ENCODE data around the gene PKIG.
"Not testable (repeated sequence)": the region's sequence is repeated elsewhere in the genome, so short reads cannot be mapped to it uniquely, and the experiment has no call there.

The PKIG gene

DNA sequence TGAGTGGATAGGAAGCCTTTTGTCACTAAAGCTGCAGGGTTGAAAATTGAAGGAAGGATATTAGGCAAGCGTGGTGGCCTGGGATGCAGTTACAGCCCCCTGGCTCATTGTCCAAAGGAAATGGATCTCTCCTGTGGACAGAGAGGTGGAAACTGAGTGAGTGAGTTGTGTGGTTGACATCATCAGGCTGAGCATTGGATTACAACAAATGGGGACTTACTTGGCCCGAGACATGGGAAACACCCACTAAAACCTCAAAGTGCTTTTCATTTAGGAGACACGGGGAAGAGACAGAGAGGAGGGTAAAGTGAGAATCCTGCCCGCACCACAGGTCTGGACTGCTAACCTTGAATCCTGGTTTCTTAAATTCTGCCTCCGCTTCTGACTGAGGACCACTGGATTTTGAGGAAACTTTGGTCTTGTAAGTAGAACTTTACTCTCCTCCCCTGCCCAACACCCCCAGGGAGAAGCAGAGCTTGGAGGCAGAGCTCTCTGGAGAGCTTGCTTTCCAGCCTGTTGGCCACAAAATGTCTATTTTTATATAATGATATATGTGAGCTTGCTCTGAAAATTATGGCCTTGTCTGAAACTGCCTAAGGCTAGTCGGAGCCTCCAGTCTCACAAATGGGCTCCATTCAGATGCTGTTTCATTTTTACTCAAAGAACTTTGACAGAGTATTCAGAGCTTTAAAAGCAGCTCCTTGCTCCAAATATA, at the start of gene PKIG:
Gene PKIG (plus strand): TSS at position 269 of the 715 bp plus-strand sequence. CDS start 31,978 bp downstream, outside the sequence.
- no peak for DNase-seq

DNA sequence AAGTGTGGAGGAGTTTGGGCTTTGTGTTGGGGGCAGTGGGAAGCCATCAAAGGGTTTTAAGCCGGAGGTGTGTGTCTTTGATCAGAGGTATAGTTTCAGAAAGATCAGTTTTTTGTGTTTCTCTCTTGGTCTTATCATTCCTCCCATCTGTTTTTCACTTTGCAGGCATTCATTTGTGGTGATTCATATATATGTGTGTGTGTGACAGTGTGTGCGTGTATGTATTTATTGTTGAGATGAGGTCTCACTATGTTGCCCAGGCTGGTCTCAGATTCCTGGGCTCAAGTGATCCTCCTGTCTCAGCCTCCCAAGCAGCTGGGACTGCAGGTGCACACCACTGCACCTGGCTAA, 49.4 kb upstream of the PKIG start:
- DNase-seq = no peak

DNA sequence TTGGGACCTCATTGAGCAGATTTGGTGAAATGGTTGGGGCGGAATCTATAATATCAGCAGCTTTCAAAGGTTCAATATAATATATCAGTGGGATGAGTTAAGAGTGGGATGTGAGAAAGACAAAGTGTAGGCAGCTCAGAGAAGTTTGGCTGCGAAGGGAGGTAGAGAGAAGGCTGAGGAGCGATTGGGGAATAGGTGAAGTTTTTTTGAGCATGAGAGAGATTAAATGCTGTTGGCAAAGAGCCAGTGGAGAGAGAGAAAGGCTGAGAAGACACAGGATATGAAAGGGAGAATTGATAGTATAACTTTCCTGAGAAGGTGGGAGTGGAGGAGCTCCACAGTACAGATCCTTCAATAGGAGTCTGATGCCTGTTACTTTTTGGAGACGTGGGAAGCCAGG, 48.5 kb upstream of the PKIG start:
- DNase-seq = no peak

DNA sequence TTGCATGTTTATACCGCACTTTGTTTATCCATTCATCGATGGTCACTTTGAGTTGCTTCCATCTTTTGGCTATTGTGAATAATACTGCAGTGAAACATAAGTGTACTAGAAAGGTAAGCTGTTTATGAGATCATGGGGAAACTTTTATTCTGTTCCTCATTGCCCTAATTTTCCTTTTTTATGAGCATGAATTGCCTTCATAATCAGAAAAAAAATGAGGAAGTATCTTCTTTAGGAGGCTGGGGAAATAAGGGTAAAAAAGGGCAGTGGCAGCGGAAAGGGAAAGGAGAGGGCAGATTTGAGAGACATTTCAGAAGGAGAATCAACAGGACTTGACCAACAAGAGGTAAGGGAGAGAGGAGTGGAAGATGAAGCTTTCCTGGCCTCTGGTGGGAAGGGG, 46.2 kb upstream of the PKIG start:
- no peak for DNase-seq

- DNase-seq = no peak
Observed at GRCh38 chr20:44537993-44538392, 44.4 kb upstream of the PKIG start.

DNA sequence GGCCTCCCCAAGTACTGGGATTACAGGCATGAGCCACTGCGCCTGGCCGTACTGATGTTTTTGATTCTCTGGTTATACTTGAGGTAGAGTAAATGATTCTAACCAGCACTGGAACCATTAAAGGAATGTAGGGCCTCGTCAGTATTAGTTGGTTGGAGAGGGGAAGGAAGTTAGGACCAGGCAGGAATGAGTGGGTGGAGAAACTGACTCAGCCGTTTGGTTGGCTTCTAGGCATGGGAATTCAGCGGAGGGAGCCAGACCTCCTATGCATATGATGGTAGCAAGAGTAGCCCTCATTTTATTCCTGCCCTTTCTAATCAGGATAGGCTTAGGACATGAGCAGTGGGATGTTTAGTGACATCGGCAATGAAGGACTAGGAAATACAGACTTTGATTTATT, 41.5 kb upstream of the PKIG start:
- DNase-seq = no peak

- no peak for DNase-seq
Observed at GRCh38 chr20:44541992-44542391, 40.4 kb upstream of the PKIG start.

- DNase-seq = no peak
Observed at GRCh38 chr20:44542890-44543289, 39.5 kb upstream of the PKIG start.

GRCh38 chr20:44543358-44543757, 39.0 kb upstream of the PKIG start:
- no peak for DNase-seq

DNA sequence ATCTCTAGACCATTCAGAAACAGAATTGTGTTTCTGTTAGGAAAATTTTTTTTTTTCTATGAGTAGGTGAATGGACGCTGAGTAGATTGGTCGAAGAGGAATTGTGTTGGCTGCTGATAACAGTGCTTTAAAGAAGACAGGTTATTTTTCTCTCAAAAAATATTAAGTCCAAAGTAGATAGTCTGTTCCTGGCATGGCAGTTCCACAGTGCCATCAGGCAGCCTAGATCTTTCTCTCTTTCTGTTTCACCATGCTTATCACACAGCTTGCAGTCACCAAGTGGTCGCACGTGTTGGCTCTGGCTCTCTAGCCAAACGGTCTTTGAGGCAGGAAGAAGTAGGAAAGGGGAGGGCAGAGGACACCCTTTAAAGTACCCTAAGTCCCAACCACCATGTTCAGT, 38.1 kb upstream of the PKIG start:
- no peak for DNase-seq

- no peak for DNase-seq
Observed at GRCh38 chr20:44547419-44547818, 35.0 kb upstream of the PKIG start.

DNA sequence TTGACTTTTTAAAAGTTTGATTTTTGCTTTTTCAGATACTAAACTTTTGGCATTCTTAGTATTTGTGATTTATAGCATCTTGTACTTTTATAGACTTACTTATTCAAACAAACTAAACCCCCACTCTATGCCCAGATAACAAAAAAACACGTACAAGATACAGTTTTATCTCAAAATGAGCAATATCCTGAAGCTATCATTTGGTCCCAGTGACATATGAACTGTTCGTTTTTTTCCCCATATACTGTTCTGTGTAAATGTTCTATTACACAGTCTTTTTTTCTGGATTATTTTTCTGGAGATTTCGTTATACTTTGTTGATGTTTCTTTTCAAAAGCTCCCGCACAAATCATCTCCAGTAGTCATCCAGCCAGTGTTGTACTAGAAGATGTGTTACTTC, 33.3 kb upstream of the PKIG start:
- no peak for DNase-seq

DNA sequence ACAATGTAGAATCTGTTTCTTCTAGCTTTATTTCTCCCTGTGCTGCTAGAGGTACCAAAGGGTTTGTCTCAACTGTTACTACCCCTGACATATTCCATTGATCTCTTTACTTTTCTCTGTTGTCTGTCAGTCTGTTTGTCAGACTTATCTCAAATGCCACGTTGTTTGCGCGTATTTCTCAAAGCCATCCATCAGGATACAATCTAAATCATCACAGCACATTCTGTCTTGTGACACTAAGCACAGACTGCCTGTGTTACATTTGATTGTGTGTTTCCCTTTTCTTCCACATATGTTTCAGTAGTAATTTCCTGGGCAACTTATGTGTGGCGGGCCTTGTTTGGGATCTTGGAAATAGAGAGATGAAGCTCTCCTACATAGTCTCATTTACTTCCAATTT, 30.3 kb upstream of the PKIG start:
- DNase-seq = no peak

DNA sequence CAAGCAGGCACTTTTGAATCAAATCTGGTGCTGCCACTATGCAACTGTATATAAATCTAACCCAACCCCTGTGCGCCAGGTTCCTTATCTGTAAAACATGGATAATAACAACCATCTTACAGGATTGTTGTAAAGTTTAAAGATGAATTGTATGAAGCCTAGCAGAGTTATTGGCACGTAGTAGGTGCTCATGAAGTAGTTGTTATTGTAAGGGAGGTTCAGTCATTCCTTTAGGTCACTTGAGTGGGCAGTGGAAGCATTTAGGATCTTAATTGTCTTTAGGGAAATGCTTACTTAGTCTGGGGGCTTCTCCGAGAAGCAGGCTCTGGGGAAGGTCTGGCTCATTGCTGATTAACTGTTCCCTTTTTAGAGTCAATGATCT, 29.8 kb upstream of the PKIG start:
- no peak for DNase-seq

DNA sequence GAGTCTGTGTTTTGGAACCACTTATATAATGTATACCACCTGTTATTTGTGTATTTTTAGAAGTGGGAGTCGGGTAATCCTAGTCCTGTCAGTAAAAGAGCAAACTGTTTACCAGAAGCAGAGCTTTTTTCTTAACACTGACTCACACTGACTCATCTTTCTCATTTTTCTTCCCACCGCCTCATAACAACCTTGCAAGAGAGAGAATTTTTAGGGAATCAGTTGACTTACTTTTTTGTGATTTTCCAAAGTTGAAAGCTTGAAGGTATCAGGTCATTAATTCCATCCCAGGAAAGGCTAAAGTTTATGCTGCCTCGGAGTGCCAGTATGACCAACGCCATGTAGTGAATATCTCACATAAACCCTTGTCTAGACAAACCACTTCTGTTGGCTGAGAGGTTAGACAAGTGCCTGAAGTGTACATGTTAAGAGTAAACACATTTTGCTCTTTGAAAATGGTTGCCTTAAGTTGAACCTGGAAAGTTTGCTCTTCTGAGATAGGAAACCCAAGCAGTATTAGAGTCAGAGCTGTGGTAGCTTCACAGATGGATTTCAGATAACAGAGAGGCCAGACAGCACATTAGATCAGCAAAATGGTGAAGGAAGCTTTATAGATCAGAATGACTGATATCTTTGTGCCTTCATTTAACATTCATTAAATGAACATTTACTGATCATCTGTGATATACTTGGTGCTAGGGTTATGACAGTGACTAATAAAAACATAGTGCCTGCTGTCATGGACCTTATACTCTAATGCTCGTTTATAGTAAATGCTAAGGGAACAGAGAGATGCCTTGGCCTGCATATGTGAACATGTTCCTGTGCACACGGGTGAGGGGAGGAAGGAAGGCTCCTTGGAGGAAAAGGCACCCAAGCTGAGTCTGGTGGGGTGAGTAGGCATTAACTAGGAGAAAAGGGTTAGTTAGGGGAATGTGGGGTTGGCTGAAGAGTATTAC, 29.1 kb upstream of the PKIG start:
- DNase-seq = no peak

GRCh38 chr20:44559302-44559701, 23.1 kb upstream of the PKIG start:
- no peak for DNase-seq

- no peak for DNase-seq
Observed at GRCh38 chr20:44560229-44560628, 22.1 kb upstream of the PKIG start.

GRCh38 chr20:44560818-44561217, 21.6 kb upstream of the PKIG start:
- not testable (repeated sequence) for DNase-seq

DNA sequence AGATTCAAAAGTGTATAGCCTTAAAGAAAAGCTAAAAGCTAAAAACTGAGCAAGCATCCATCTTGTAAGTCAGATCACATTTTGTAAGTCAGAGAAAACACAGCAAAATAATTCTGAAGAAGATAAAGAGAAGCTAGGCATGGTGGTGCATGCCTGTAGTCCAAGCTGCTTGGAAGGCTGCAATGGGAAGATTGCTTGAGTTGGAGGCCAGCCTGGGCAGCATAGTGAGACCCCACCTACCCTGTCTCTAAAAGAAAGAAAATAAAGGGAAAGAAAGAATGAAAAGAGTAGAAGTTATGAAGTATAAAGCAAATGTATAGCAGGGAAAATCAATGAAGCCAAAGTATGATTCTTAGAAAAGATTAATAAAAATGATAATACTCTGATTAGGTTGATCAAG, 20.5 kb upstream of the PKIG start:
- DNase-seq = no peak

- no peak for DNase-seq
Observed at GRCh38 chr20:44566018-44566417, 16.4 kb upstream of the PKIG start.

DNA sequence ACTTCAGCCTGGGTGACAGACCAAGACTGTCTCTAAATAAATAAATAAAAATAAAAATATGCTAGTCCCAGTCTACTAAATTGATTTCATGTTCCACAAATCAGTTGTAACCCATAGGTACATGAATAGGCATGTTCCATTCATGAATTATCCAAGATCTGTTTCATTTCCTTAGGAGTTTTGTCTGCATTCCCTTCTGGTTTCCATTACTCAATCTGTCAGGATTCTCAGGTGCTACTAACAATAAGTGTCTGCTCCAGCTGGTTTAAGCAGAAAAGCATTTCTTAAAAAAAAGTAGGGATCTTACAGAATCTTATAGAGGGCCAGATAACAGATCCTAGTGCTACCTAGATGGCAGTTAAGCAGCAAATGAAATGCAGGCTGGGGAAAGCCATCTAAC, 15.6 kb upstream of the PKIG start:
- no peak for DNase-seq

DNA sequence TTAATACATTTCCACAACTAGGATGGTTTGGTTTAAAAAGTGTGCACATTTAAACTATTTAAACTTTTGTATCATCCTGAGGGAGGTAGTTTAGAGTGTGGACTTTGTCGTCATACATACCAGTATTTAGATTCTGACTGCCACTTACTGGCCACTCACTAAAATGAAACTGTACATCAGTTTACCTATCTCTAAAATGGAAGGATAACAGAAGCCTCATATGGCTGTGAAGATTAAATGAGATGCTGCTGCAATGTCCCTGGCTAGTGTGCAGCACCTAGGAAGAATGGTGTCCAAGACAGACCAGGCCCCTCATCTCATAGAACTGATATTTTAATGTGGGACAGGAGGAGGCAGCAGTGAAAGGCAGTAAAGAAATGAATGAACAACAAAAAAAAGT, 12.0 kb upstream of the PKIG start:
- no peak for DNase-seq

GRCh38 chr20:44571362-44571988, 10.9 kb upstream of the PKIG start:
- no peak for DNase-seq

Data from activated naive CD4-positive, alpha-beta T cell (primary cell).